Measurements from ENCODE around the gene PADI2.

Gene PADI2

DNA sequence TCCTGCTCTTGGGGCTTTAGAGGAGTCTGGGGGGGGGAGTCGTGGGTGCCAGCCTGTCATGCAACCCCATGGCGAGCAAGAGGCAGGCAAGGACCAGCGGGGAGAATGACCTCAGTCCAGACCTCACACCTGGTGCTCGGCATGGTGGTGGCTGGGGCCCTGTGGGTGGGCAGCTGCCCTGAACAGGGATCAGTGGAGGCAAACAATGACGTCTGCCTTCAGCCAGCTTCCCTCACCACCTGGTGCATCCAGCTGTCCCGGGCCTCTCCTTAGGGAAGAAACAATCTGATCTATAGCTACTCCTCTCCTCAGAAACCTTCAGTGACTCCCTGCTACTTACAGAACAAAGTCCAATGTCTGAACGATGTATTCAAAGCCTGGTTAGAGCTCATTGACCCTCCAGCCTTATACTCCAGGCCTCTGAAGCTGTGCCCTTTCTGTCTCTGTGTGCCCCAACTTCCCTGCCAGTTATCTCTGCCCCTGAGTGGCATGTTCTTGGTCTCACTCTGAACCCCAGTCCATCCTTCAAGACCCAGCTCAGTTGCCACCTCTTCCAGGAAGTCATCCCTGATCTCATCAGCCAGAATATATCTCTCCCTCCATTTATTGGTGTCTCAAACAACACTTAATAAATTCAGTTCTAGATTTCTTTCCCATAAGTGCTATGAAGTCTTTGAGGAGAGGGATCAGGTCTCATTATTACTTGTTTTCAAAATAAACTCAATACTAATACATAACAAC, 6.6 kb downstream of the PADI2 start:
- DNase-seq (ENCODE audit: low spot score), result no peak

DNA sequence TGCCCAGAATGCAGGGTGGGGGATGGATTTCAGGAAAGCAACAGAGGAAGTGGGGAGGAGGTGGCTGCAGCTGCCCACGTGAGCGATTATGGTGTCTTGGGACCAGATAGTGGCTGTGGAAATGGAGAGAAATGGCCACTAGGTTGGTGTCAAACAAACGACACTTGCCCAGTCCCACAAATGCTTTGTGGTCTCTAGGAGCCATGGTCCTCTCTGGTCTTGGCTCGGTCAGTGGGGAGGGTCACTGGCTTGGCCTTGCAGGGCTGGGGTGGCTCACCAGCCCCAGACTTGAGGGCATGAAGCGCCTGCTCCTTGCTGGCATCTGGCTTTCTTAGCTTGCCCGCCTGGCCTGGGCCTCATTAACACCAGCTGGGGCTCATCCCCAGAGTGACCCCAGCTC, 7.2 kb downstream of the PADI2 start:
- no peak for DNase-seq (ENCODE audit: low spot score)

DNA sequence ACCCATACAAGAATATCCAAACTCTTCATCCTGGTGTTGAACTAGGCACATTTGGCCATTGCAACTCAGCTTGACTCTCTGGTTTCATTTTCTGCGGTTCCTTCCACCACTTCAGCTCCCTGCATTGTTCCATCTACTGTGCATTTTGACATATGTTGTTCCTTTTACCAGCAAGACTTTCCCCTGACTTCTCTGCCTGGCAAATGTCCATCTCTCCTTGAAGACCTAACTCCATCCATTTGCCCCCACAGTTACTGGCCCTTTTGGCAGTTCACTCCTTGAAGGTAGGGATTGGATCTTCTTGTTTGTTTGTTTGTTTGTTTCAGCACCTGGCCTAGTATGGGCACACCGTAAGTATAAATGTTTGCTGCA, 8.7 kb downstream of the PADI2 start:
- no peak for DNase-seq (ENCODE audit: low spot score)

DNA sequence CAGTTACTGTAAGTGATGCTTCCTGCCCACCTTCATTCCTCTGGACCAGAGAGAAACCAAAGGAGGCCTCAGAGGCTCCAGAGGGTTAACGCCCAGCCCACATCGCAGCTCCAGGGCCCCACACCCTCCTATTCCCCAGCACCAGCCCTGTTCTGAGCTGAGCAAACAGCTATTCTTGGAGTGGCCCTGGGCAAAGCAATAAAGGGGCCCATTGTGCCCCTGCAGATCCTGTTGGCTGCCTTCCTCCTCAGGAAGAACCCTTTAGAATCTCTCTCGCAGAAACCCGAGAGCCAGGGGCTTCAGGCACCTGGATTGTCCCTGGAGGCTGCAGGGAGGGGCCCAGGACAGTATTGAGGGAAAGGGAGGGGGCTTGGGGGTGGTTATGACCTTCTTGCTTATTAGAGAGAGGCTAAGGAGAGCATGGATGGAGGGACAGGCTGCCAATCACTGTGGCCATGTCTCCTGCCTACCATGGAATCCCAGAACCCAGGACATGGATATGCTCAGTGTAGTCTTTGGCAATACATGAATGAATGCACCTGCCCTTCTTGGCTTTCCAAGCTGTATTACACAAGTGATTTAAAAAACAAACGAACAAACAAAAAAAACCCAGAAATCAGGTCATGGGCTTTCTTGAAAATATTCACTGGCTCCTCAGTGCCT, 9.2 kb downstream of the PADI2 start:
- DNase-seq (ENCODE audit: low spot score), result peak; percentile 18

DNA sequence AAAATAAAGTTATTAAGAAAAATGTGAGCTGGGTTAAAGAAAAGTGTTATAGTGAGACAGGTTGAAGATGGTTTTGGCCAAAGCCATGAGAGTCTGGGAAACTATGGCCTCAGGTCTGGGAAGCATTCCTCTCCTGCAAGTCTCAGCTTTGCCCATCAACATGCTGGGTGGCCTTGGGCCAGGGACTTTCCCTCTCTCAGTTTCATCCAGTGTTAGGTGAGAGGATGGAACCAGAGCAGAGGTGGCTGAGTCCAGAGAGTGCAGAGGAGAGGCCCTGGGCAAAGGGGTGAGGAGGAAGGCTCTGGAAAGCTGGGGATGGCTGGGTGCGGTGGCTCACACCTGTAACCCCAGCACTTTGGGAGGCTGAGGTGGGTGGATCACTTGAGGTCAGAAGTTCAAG, 10.5 kb downstream of the PADI2 start:
- no peak for DNase-seq (ENCODE audit: low spot score)

DNA sequence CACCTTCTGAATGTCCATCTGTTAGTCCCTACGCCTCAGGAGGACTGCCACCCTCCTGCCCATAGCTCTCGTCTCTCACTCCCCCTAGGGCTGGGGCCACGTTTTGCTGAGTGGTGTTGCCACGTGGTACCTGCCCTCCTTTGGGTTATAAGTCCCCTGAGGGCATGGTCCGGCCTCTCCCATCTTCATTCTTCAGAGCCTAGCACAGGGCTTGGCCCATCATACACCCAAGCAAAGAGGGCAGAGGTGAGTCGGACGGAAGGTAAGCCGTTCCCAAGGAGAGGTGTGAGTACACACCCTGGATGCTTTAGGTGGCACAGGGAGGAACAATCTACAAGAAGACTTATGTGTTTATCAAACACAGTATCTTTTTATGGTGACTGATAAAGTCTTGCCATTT, 10.9 kb downstream of the PADI2 start:
- peak; percentile 45 for DNase-seq (ENCODE audit: low spot score)

DNA sequence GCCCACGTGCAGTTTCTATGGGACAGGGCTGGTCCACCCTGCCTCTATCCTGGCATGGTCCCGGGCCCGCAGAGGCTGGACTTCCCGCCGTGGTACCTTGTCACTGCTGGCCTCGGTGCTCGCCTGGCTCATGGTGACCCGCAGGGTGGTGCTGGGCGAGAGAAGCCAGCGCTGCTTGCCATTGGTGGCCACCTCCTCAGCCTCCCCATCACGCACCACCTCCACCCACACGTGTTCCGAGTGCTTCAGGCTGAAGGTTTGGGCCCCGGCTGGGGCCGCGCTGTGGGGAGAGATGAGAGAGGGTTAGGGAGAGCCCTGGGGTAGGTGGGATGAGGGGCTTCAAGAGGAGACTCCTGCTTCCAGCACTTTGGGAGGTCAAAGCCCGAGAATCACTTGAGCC, 14.5 kb downstream of the PADI2 start:
- DNase-seq (ENCODE audit: low spot score), result no peak

DNA sequence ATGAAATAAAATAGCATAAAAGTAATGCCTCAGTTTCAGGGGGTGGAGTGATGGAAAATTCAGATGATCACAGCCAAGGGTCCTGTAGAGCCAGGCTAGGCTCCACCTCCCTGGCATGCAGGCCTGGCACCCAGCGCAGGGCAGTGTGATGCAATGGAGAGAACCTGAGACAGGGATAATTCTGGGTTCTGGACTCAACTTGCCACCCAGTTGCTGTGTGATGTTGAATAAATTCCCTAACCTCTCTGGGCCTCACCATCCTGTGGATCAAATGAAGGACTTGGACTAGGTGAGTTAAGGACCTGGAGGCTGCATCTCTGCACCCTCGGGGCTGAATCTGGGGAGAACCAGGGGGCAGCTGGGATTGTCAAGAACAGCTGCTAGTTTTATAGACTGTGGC, 17.0 kb downstream of the PADI2 start:
- no peak for DNase-seq (ENCODE audit: low spot score)

DNA sequence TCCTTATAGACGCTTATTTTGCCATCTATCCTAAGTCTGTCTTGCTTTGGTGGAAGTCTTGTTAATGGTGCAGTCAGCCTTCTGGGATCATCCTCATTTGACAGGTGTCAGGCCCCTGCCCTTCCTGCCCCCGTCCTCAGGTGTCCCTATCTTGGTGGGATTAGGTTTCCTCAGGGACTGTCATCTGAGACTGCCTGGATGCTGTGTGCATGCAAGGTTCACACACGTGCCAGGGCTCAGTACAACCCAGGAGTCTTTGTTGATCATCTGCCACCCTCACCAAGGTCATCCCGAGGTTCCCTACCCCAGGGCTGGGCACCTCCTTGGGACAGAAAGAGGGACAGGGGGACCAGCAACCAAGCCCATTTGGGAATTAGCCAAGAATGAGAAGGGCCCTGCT, 18.0 kb downstream of the PADI2 start:
- DNase-seq (ENCODE audit: low spot score), result no peak

DNA sequence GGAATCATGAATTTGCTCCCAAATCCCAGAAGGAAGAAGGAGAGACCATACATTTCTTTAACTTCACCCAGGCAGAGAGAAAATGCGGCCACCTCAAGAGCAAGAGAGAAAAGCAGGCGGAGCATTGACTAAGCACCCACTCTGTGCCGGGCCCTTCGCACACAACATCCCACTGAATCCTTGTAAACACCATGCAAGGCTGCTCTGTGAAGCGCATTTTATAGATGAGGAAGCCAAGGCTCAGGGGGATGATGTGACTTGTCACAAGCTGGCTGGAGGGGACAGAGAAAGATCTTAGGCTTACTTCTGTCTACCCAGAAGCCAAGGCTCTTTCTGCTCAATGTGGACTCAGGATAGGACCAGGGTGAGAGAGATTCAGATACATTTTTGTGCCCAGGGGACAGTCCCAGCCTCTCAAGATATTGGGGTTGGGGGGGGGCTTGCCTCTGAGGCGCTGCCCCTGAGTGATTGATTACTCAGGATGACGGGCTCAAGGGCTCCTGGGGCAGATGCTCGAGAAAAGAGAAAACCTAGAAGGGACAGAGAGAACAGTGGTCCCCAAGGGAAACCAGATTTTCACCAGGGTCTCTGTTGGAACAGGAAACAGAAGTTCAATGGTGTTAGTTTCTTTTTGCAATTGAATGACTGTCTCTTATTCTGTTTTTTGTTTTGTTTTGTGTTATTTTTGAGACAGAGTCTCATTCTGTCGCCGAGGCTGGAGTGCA, 19.5 kb downstream of the PADI2 start:
- no peak for DNase-seq (ENCODE audit: low spot score)

DNA sequence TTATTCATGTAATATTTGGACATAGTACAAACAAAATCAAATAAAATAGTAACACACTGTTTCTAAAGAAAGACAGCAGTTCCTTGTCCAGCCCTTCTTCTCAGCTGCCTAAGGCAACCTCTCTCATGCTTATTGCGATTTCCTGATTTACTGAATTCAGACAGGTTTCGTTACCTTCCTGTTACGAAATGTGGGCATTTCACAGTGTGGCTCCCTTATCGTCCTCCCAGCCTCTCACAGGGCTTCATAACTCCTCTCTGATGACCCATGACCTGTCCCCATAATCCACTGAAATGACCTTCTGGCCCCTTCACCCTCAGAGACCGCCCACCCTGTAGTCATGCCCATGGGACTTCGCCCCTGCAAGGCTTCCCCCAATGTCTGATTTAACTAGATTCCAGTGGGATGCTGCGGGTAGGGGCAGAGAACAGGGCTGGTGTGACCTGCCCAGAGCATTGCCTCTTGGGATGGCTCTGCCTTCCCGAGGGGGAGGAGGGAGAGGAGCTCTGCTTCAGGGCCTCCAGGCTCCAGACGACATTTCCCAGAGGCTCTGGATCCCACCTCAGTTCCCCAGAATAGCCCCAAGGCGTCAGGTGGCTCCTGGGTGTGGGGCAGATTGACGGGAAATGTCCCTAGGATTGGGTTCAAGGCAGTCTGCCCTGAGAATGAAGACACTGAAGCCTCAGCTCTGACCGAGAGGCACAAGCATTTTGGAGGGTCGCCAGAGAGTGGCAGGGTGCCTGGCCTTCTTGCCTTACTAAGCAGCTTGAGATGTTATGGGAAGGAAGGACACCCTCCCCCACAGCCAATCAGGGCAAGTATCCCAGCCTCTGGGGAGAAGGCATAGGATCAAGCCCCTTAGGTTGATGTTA, 20.6 kb downstream of the PADI2 start:
- DNase-seq (ENCODE audit: low spot score), result no peak

DNA sequence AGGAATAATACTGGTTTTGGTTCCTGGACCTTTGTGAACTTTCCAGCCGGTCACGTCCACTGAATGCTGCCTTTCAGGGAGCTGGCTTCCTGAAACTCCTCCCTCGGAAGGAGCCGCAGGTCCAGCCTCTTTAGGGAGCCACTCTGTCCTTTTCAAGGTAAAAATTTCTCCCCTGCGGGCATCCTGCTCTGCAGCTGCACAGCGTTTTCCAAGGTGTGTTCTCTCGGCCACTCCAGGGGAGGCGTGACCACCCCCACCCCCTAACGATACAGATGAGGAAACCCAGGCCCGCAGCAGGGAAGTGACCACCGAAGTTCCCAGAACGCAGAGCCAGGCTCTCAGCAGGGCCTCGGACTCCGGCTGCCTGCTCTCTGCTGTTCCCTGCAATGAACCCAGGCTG, 21.5 kb downstream of the PADI2 start:
- no peak for DNase-seq (ENCODE audit: low spot score)

DNA sequence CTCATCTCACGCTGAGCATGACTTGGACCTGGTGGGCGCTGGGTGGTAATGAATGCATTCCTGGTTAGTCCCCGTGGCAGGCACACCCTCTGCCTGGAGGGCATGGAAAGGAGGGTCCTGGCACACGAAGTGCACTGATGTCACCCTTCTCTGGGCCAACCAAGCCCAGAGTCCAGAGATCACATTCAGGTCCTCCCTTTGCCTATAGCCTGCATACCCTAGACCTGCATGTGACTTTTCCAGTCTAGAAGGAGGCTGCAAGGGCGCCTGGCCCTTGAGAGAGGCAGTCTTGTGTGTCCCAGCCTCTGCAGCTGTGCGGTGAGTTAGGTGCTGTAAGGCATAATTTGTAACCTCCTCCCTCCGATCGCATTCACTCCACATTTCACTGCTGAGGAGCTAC, 22.1 kb downstream of the PADI2 start:
- DNase-seq (ENCODE audit: low spot score), result no peak

DNA sequence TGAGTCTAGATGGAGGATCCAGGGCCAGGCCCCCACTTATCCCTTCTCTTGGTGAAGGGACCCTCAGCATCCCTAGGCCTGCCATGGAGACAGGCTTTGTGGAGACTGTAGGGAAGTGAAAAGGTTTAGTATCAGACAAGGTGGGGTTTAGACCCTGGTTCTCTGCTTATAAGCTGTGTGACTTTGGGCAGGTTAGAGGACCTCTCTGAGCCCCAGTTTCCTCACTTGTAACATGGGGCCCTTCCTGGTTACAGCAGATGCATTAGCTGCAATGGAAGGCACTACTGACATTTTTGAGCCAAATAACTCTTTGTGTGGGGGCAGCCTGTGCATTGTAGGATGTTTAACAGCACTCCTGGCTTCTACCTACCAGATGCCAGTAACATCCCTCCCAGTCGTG, 22.7 kb downstream of the PADI2 start:
- DNase-seq (ENCODE audit: low spot score), result no peak

DNA sequence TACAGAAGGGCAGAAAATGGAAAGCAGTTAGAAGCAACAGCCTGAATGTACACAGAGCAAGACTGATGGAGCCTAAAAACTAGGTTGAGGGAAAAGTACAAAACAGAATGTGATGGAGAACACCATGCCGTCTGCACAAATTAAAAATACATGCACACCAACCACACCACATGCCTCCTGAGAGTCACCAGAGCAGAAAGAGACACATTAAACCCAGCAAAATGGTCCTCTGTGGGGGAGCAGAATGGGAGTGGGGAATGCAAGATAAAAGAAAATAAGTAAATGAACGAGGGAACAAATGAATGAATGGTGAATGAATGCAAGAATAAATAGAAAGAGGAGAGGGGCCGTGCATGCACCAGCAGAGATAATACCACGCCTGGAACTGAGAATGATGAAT, 24.1 kb downstream of the PADI2 start:
- no peak for DNase-seq (ENCODE audit: low spot score)

DNA sequence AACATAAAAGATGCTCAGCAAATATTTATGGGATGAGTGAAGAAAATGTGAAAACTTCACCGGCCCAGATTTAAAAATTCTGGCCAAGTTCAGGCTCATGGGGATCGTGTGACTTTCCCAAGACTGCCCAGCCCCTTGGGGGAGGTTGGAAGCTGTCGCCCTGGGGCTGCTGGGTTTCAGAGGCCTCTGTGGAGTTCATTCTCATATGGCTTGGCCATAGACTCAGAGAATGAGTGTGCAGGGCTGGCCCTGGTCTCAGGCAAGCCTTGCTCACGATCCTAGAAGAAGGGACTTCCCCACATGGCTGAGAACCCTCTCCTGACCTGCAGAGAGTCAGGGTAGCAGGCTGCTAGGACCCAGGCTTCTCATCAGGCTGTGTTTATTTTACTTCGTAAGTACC, 24.6 kb downstream of the PADI2 start:
- no peak for DNase-seq (ENCODE audit: low spot score)

DNA sequence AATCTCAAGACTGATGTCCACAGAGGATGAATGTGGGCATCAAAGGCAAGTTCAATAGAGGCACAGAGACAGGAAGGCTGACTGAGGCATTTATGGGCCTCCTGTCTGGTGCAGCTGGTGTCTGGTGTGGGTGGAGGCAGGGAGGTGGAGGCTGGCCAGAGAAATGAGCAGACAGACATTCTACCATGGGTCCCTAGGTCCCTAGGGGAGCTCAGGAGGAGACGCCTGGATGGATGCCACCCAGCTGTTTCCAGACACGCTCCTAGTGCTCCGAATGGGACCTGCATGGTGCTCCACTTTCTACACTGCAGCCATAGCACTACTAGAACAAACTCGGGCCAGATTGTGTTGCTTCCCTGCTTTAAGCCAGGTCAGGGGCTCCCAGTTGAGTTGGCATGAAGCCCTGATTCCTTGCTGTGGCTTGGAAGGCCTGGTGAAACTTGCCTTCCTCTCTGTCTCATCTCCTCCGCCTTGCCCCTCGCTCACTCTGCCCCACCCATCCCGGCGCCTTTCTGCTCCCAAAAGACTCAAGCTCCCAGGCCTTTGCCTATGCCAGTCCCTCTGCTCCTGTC, 25.3 kb downstream of the PADI2 start:
- DNase-seq (ENCODE audit: low spot score), result no peak

DNA sequence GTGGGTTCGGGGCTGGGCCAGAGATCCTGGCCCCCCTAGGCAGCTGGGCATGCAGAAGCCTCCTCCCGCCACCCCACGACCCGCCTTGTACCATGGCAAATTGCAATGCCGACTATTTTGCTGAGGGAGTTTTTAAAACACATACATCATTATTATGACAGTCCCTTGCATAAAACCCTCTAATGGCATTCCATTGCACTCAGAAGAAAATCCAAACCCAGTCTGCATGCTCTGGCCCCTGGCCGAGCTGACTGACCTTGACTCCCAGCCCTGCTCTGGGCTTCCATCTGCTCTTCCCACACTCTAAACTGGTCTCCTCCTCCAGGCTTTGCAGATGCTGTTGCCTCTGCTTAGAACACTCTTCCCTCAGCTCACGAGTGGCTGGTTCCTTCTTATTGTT, 28.0 kb downstream of the PADI2 start:
- DNase-seq (ENCODE audit: low spot score), result no peak

DNA sequence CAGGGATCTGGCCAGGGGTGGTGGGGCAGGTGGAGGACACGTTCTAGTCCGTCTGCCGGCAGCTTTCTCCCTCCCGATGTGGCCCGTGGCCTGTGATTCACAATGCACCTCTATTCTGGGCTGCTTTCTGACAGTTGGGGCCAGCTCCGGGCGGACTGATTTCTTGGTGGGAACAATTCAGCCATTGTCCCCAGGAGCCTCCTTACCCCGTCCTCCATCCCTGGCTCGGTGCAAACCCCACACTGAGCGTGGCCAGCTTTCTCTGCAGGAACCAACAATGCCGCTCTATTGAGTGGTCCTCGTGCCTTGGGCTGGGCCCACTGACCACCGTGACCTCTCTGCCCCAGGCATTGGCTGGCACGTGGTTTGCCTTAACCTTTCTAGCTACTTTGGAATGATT, 29.7 kb downstream of the PADI2 start:
- no peak for DNase-seq (ENCODE audit: low spot score)

DNA sequence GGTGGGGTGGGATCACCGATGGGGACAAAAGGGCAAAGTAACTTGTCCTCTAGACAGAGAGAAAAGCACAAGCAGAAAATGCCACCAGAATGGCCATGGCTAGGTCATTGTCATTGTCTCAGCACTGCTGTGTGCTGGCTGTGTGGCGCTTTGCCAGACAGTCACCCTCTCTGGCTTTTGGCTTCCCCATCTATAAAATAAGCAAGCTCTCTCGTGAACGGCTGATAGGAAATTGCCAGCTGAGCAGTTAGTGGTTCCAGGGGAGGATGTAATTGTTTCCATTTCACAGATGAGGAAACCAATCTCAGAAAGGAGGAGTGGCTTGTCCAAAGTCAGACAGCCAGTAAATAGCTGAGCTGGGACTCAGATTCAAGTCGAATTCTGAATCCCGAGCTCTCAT, 32.5 kb downstream of the PADI2 start:
- no peak for DNase-seq (ENCODE audit: low spot score)

DNA sequence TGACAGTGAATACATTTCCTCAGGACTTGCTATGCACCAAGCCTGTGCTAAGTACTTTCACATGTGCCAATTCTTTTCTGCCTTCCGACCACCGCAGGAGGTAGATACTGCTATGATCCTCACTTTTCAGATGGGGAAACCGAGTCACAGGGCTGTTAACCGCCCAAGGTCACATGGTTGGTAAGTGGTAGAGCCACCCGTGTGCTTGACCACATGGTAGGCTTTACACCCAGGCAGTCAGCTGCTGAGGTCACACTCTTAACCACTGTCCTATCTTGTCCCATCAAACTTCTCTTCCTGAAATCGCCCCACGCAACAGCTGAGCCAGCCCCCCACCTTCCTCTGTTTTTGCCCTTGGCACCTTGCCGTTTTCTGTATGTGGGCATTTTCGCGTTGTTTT, 34.5 kb downstream of the PADI2 start:
- no peak for DNase-seq (ENCODE audit: low spot score)

DNA sequence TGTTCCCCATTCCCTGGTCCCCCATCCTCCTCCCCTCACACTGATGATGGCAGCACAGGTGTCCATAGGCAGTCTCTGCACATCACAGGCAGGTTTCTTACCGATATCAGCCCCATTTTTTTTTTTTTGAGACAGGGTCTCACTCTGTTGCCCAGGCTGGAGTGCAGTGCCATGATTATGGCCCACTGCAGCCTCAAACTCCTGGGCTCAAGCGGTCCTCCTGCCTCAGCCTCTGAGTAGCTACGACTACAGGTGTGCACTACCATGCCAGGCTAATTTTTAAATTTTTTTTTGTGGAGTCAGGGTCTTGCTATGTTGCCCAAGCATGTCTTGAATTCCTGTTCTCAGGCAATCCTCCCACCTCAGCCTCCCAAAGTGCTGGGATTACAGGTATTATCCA, 36.5 kb downstream of the PADI2 start:
- DNase-seq (ENCODE audit: low spot score), result no peak

Measured in LoVo (cell line).